Left ventricle myocardium inferior (tissue), 1 donor: ENCODE results near the gene GPR37. TPM values are rescaled to one million over a fixed set of nuclear protein-coding genes. Genes with fewer than 3 reads are reported as not detected.

ENCODE experiments used
- DNase-seq: peaks from one replicate; pipeline ENCODE4 v3.0.0-alpha.2; 2020
- H3K27ac ChIP-seq: fragments of 200-600 bp; replicated peaks from 2 replicates; pipeline ENCODE4 v1.8.0; 2021
- H3K27me3 ChIP-seq: fragments of 200-600 bp; 2 replicates; pipeline ENCODE4 v1.8.0; 2021; ENCODE audit warnings: low read depth
- H3K36me3 ChIP-seq: fragments of 200-600 bp; 2 replicates; pipeline ENCODE4 v1.8.0; 2021
- H3K4me1 ChIP-seq: fragments of 200-600 bp; 2 replicates; pipeline ENCODE4 v1.8.0; 2021
- H3K4me3 ChIP-seq: fragments of 200-600 bp; 2 replicates; pipeline ENCODE4 v1.8.0; 2021; ENCODE audit warnings: mild to moderate bottlenecking, moderate library complexity
- H3K9me3 ChIP-seq: fragments of 200-600 bp; replicated peaks from 2 replicates; pipeline ENCODE4 v1.8.0; 2021
- CTCF ChIP-seq: fragments of 200-600 bp; IDR thresholded peaks from 2 replicates; pipeline ENCODE4 v1.8.0; 2021; ENCODE audit warnings: antibody characterized with exemption, mild to moderate bottlenecking, borderline replicate concordance
- intact Hi-C: fragments of 100-400 bp; cut with micrococcal nuclease; formaldehyde crosslinking; loops from one replicate; pipeline ENCODE4 v1.11.0; 2022
- total RNA-seq: library from RNA; stranded (reverse); fragmentation: NEBNext Ultra II Directional; extraction: Animal tissue kit (Norgen Biotek cat#: 25700); gene quantifications from one replicate; pipeline ENCODE4 v1.2.1, GENCODE V29; 2021
- donor health status: DM: no; HTN: yes; CAD: no; lungs with severe emphysema.

The GPR37 gene
- total RNA-seq, 1 donor from 2014 or later: not detected

GRCh38 chr7:124773938-124774337 lies 8.3 kb upstream of the GPR37 start:
- Histone ChIP-seq H3K36me3 (no peaks in the 10 kb centered on the region), H3K4me1 (no peaks in the 10 kb centered on the region), H3K4me3 (no peak overlapping the region), H3K27me3 (peaks cover 32% of the 10 kb centered on the region), H3K9me3 (no peaks in the 10 kb centered on the region), H3K27ac (no peak overlapping the region)
- no peak for DNase-seq
- TF ChIP-seq CTCF: no peak
- intact Hi-C loops: no loop called here

- DNase-seq: no peak
- H3K4me1 ChIP-seq: no peaks in the 10 kb centered on the region
- no peak overlapping the region for H3K27ac ChIP-seq
- intact Hi-C loops: no loop called here
- no peak for TF ChIP-seq CTCF
- no peaks in the 10 kb centered on the region for H3K36me3 ChIP-seq
- no peaks in the 10 kb centered on the region for H3K9me3 ChIP-seq
- H3K4me3 ChIP-seq: no peak overlapping the region
- H3K27me3 ChIP-seq: peaks cover 34% of the 10 kb centered on the region
Observed at GRCh38 chr7:124773339-124773738, 7.7 kb upstream of the GPR37 start.

GRCh38 chr7:124769136-124769535 lies 3.5 kb upstream of the GPR37 start:
- no peak for DNase-seq
- no peak overlapping the region for H3K4me3 ChIP-seq
- H3K36me3 ChIP-seq: no peaks in the 10 kb centered on the region
- no peak overlapping the region for H3K27ac ChIP-seq
- H3K4me1 ChIP-seq: peaks cover 17% of the 10 kb centered on the region
- intact Hi-C loops: no loop called here
- no peaks in the 10 kb centered on the region for H3K9me3 ChIP-seq
- no peak for TF ChIP-seq CTCF
- H3K27me3 ChIP-seq: peaks cover 43% of the 10 kb centered on the region

- Histone ChIP-seq H3K4me1 (peaks cover 21% of the 10 kb centered on the region), H3K27ac (no peak overlapping the region), H3K4me3 (no peak overlapping the region), H3K9me3 (no peaks in the 10 kb centered on the region), H3K36me3 (no peaks in the 10 kb centered on the region), H3K27me3 (peaks cover 43% of the 10 kb centered on the region)
- TF ChIP-seq CTCF: no peak
- intact Hi-C loops: no loop called here
- DNase-seq: no peak
Observed at GRCh38 chr7:124768525-124768924, 2.9 kb upstream of the GPR37 start.

GRCh38 chr7:124764847-124765400 lies 668 bp downstream of the GPR37 start:
- TF ChIP-seq CTCF: no peak
- intact Hi-C loops: no loop called here
- no peak overlapping the region for H3K27ac ChIP-seq
- no peaks in the 10 kb centered on the region for H3K36me3 ChIP-seq
- peak overlapping the region; percentile 67 for H3K4me3 ChIP-seq
- DNase-seq: no peak
- peaks cover 68% of the 10 kb centered on the region for H3K27me3 ChIP-seq
- H3K4me1 ChIP-seq: peaks cover 21% of the 10 kb centered on the region
- H3K9me3 ChIP-seq: no peaks in the 10 kb centered on the region
